GM18951 (cell line): ENCODE measurements around the gene ZSCAN5C.
"Not testable (repeated sequence)": the region's sequence is repeated elsewhere in the genome, so short reads cannot be mapped to it uniquely, and the experiment has no call there.

Source experiments
- POLR2A ChIP-seq: IDR thresholded peaks from 4 replicates; pipeline ENCODE4 v1.6.1; 2011; ENCODE audit warnings: mild to moderate bottlenecking; ENCODE audit not compliant: insufficient read length, insufficient read depth; ENCODE audit errors: extremely low read depth
- in situ Hi-C: fragments of 300-500 bp; cut with MboI; formaldehyde crosslinking; loops from one replicate; pipeline ENCODE4 v1.12.0; 2022; ENCODE audit warnings: low sequenced_read_pairs, mixed read lengths, inconsistent platforms; ENCODE audit not compliant: unreplicated experiment

ZSCAN5C gene

GRCh38 chr19:56174086-56174485, 28.0 kb upstream of the ZSCAN5C start:
- TF ChIP-seq POLR2A = no peak
- in situ Hi-C loops = no loop called here

- TF ChIP-seq POLR2A = no peak
- in situ Hi-C loops = no loop called here
These were observed 27.5 kb upstream of the ZSCAN5C start for GRCh38 chr19:56174550-56174949.

GRCh38 chr19:56175861-56176307, 26.2 kb upstream of the ZSCAN5C start, which contains the start of gene GALP:
Gene GALP, plus strand, starts transcription at chr19:56176008. Its CDS starts 1,101 bp downstream, at chr19:56177109.
- in situ Hi-C loops = not testable (repeated sequence)

GRCh38 chr19:56176310-56176709, 25.8 kb upstream of the ZSCAN5C start:
- in situ Hi-C loops = not testable (repeated sequence)

- in situ Hi-C loops = no loop called here
- no peak for TF ChIP-seq POLR2A
These were observed 25.2 kb upstream of the ZSCAN5C start for GRCh38 chr19:56176881-56177280.

- no peak for TF ChIP-seq POLR2A
- in situ Hi-C loops = no loop called here
These were observed 24.4 kb upstream of the ZSCAN5C start for GRCh38 chr19:56177564-56178243.

- in situ Hi-C loops = no loop called here
- no peak for TF ChIP-seq POLR2A
These were observed 12.3 kb upstream of the ZSCAN5C start for GRCh38 chr19:56189785-56190184.

GRCh38 chr19:56191115-56191514, 11.0 kb upstream of the ZSCAN5C start:
- no peak for TF ChIP-seq POLR2A
- in situ Hi-C loops = no loop called here

GRCh38 chr19:56191711-56192110, 10.4 kb upstream of the ZSCAN5C start:
- in situ Hi-C loops = no loop called here
- TF ChIP-seq POLR2A = no peak

GRCh38 chr19:56193981-56194640, 8.0 kb upstream of the ZSCAN5C start:
- in situ Hi-C loops = no loop called here
- TF ChIP-seq POLR2A = no peak

GRCh38 chr19:56197646-56198045, 4.4 kb upstream of the ZSCAN5C start, which contains the start of gene ZSCAN5B:
Gene ZSCAN5B, minus strand, starts transcription at chr19:56197783. Its CDS starts 4,731 bp downstream, at chr19:56193052.
- in situ Hi-C loops = not testable (repeated sequence)

GRCh38 chr19:56199687-56200086, 2.4 kb upstream of the ZSCAN5C start:
- in situ Hi-C loops = no loop called here
- TF ChIP-seq POLR2A = no peak

GRCh38 chr19:56207581-56207980, 5.5 kb downstream of the ZSCAN5C start:
- in situ Hi-C loops = not testable (repeated sequence)

GRCh38 chr19:56209091-56209490, 7.0 kb downstream of the ZSCAN5C start:
- in situ Hi-C loops = no loop called here
- TF ChIP-seq POLR2A = no peak

GRCh38 chr19:56210036-56210435, 8.0 kb downstream of the ZSCAN5C start:
- in situ Hi-C loops = not testable (repeated sequence)
